Hepatocyte (in vitro differentiated cells): Measurements from ENCODE around the gene ACSS3. TPM values are rescaled to one million over a fixed set of nuclear protein-coding genes. Genes with fewer than 3 reads are reported as not detected.

Experiments
- DNase-seq: peaks from one replicate; pipeline ENCODE4 v3.0.0-alpha.2; 2016; ENCODE audit warnings: low spot score
- H2AFZ ChIP-seq: fragments of 200-600 bp; sonication (generic); 2 replicates; pipeline ENCODE4 v1.6.0; 2016; ENCODE audit warnings: antibody characterized with exemption, mild to moderate bottlenecking
- H3K27ac ChIP-seq: fragments of 200-600 bp; sonication (generic); 2 replicates; pipeline ENCODE4 v1.5.1; 2016; ENCODE audit warnings: mild to moderate bottlenecking
- H3K27me3 ChIP-seq: fragments of 200-600 bp; sonication (generic); 2 replicates; pipeline ENCODE4 v1.6.1; 2016
- H3K36me3 ChIP-seq: fragments of 200-600 bp; sonication (generic); replicated peaks from 2 replicates; pipeline ENCODE4 v1.5.1; 2016; ENCODE audit warnings: low read depth; ENCODE audit not compliant: insufficient read depth
- H3K4me1 ChIP-seq: fragments of 200-600 bp; sonication (generic); 2 replicates; pipeline ENCODE4 v1.5.1; 2016; ENCODE audit warnings: mild to moderate bottlenecking, moderate library complexity; ENCODE audit not compliant: insufficient read depth
- H3K4me2 ChIP-seq: fragments of 200-600 bp; sonication (generic); 2 replicates; pipeline ENCODE4 v1.6.0; 2016
- H3K4me3 ChIP-seq: fragments of 200-600 bp; sonication (generic); 2 replicates; pipeline ENCODE4 v1.5.1; 2016; ENCODE audit warnings: mild to moderate bottlenecking
- H3K79me2 ChIP-seq: fragments of 200-600 bp; sonication (generic); 2 replicates; pipeline ENCODE4 v1.6.0; 2017; ENCODE audit warnings: mild to moderate bottlenecking
- H3K9me2 ChIP-seq: fragments of 200-600 bp; sonication (generic); replicated peaks from 2 replicates; pipeline ENCODE4 v1.6.0; 2017; ENCODE audit warnings: mild to moderate bottlenecking; ENCODE audit not compliant: insufficient read depth
- H3K9me3 ChIP-seq: fragments of 200-600 bp; sonication (generic); 2 replicates; pipeline ENCODE4 v1.5.1; 2016; ENCODE audit warnings: low read depth, mild to moderate bottlenecking
- H4K20me1 ChIP-seq: fragments of 200-600 bp; sonication (generic); 2 replicates; pipeline ENCODE4 v1.6.0; 2016; ENCODE audit warnings: mild to moderate bottlenecking; ENCODE audit not compliant: insufficient read depth, poor library complexity, severe bottlenecking
- CTCF ChIP-seq: fragments of 200-600 bp; sonication (generic); IDR thresholded peaks from 2 replicates; pipeline ENCODE4 v1.5.1; 2016; ENCODE audit warnings: antibody characterized with exemption, mild to moderate bottlenecking; ENCODE audit not compliant: poor library complexity
- EZH2 ChIP-seq: fragments of 200-600 bp; sonication (generic); IDR thresholded peaks from 2 replicates; pipeline ENCODE4 v1.6.1; 2016; ENCODE audit warnings: antibody characterized with exemption, mild to moderate bottlenecking, borderline replicate concordance
- EZH2phosphoT487 ChIP-seq: fragments of 200-600 bp; sonication (generic); IDR thresholded peaks from one replicate; pipeline ENCODE4 v1.6.1; 2018; ENCODE audit warnings: antibody characterized with exemption, mild to moderate bottlenecking, low read depth, moderate library complexity; ENCODE audit not compliant: unreplicated experiment, severe bottlenecking
- WGBS: methylation state at CpG from one replicate; pipeline ENCODE4 v1.1.6; 2016; ENCODE audit warnings: low lambda C conversion rate; ENCODE audit errors: missing lambda C conversion rate; 5-methylcytosine and 5-hydroxymethylcytosine counted together
- polyA plus RNA-seq: library from polyadenylated mRNA; unstranded; fragments of >200 nt; fragmentation: Nextera tagmentation; extraction: Ambion mirVana; gene quantifications from 2 replicates; pipeline ENCODE4 v1.2.1, GENCODE V29; 2016
- total RNA-seq: library from RNA; depleted of rRNA; stranded (reverse); fragments of >200 nt; gene quantifications from 2 replicates; pipeline ENCODE4 v1.2.3, GENCODE V29; 2014

ACSS3 gene
- total and polyA plus RNA-seq, 2 experiments from 2014 or later: 8.5 to 31.4 TPM

GRCh38 chr12:81120961-81121360 is 43.1 kb downstream of the ACSS3 start:
- no peaks in the 10 kb centered on the region for H4K20me1 ChIP-seq

GRCh38 chr12:81123611-81124010 is 45.7 kb downstream of the ACSS3 start:
- WGBS: 95% methylated on average over 3 of the region's 3 CpGs
- DNase-seq: no peak
- Histone ChIP-seq H3K27me3 (no peaks in the 10 kb centered on the region), H3K27ac (no peak overlapping the region), H3K9me2 (no peaks in the 10 kb centered on the region), H3K79me2 (no peaks in the 10 kb centered on the region), H3K9me3 (no peaks in the 10 kb centered on the region), H3K4me1 (no peaks in the 10 kb centered on the region), H2AFZ (no peak overlapping the region), H3K4me3 (no peak overlapping the region), H3K36me3 (no peaks in the 10 kb centered on the region), H4K20me1 (no peaks in the 10 kb centered on the region), H3K4me2 (no peak overlapping the region)
- TF ChIP-seq EZH2 (no peak), CTCF (no peak), EZH2phosphoT487 (no peak)

More at GRCh38 chr12:81120961-81121360, 43.1 kb downstream of the ACSS3 start:
- no peaks in the 10 kb centered on the region for H3K9me3 ChIP-seq
- TF ChIP-seq CTCF: no peak
- no peaks in the 10 kb centered on the region for H3K36me3 ChIP-seq
- H3K9me2 ChIP-seq: no peaks in the 10 kb centered on the region
- H3K4me1 ChIP-seq: no peaks in the 10 kb centered on the region
- no peaks in the 10 kb centered on the region for H3K79me2 ChIP-seq
- 60% methylated on average over 2 of the region's 2 CpGs for WGBS
- H3K4me2 ChIP-seq: no peak overlapping the region
- H2AFZ ChIP-seq: no peak overlapping the region
- H3K27me3 ChIP-seq: no peaks in the 10 kb centered on the region
- no peak for DNase-seq
- no peak overlapping the region for H3K27ac ChIP-seq
- no peak overlapping the region for H3K4me3 ChIP-seq

DNA sequence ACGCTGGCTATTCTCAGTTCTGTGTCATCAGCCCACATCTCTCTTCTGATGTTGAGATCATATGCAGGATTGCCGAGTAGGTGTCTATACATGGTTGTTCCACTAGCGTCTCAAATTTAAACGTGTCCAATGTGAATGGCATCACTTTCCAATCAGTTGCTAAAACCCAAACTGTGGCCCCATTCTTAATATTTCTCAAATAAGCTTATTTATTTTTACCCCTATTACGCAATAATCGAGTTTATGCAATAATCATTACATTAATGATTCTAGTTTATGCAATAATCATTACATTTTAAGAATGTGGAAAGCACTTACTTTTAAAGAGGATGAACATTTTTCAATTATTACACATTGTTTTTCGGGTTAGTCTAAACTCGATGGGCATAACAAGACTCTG is 47.8 kb downstream of the ACSS3 start:
- H3K9me2 ChIP-seq: no peaks in the 10 kb centered on the region
- no peak for DNase-seq
- no peak overlapping the region for H3K4me2 ChIP-seq
- H3K4me3 ChIP-seq: no peak overlapping the region
- no peaks in the 10 kb centered on the region for H3K9me3 ChIP-seq
- no peaks in the 10 kb centered on the region for H3K36me3 ChIP-seq
- H3K79me2 ChIP-seq: no peaks in the 10 kb centered on the region
- 96% methylated on average over 8 of the region's 8 CpGs for WGBS
- no peaks in the 10 kb centered on the region for H4K20me1 ChIP-seq
- no peak for TF ChIP-seq EZH2phosphoT487
- TF ChIP-seq CTCF: no peak
- no peak for TF ChIP-seq EZH2
- no peaks in the 10 kb centered on the region for H3K27me3 ChIP-seq
- H3K27ac ChIP-seq: no peak overlapping the region
- H3K4me1 ChIP-seq: no peaks in the 10 kb centered on the region
- no peak overlapping the region for H2AFZ ChIP-seq
